ENCODE data around the gene TTLL5.
A peak's percentile ranks its signal among the peaks of the same experiment; 100 is the strongest.

The TTLL5 gene

GRCh38 chr14:75906228-75906627, 245.2 kb downstream of the TTLL5 start:
- peaks cover 5% of the 10 kb centered on the region for H3K79me1 ChIP-seq (replicated peaks; ENCODE audit: low read length, poor library complexity, severe bottlenecking)
- no peak overlapping the region for H3K27ac ChIP-seq (ENCODE audit: low read length, poor library complexity, severe bottlenecking)
- H3K18ac ChIP-seq (ENCODE audit: low read depth in 1 of 2, low read length in 2 of 2): no peak overlapping the region
- no peak overlapping the region for H2BK15ac ChIP-seq (ENCODE audit: low read depth, poor library complexity, severe bottlenecking)
- no peak for DNase-seq
- peaks cover 3% of the 10 kb centered on the region for H3K4me1 ChIP-seq (ENCODE audit: control insufficient read depth, insufficient read depth, low read depth, low read length)
- no peaks in the 10 kb centered on the region for H3K27me3 ChIP-seq (ENCODE audit: control insufficient read depth in 1 of 2, insufficient read depth in 1 of 2, low read length in 2 of 2)
- no peak overlapping the region for H3K4me2 ChIP-seq (ENCODE audit: low read length, poor library complexity, severe bottlenecking)
- H4K91ac ChIP-seq (ENCODE audit: low read length): no peak overlapping the region
- no peak overlapping the region for H2BK5ac ChIP-seq (ENCODE audit: low read depth, low read length, poor library complexity, severe bottlenecking)
- H3K9ac ChIP-seq (ENCODE audit: low read length): no peak overlapping the region
- no peak overlapping the region for H2AFZ ChIP-seq (ENCODE audit: low read depth, low read length)
- no peaks in the 10 kb centered on the region for H3K9me3 ChIP-seq (ENCODE audit: control insufficient read depth, low read length)
- peak overlapping the region; percentile 21 for H2AK5ac ChIP-seq (ENCODE audit: low read length, severe bottlenecking)
- H2BK120ac ChIP-seq (ENCODE audit: low read depth, low read length): no peak overlapping the region
- no peak overlapping the region for H3K23ac ChIP-seq (ENCODE audit: low read length in 2 of 2)
- no peak overlapping the region for H3K4ac ChIP-seq (ENCODE audit: low read depth in 1 of 2, low read length in 2 of 2)
- no peak overlapping the region for H2BK12ac ChIP-seq (ENCODE audit: low read length in 2 of 2)
- H3K4me3 ChIP-seq (ENCODE audit: insufficient read depth in 1 of 2, low read depth in 1 of 2, low read length in 2 of 2): no peak overlapping the region
- H3K36me3 ChIP-seq (ENCODE audit: control insufficient read depth in 1 of 2, insufficient read depth in 2 of 2, low read depth in 1 of 2, low read length in 2 of 2): peaks cover 7 to 11% of the 10 kb centered on the region in 2 experiments
- no peak overlapping the region for H4K8ac ChIP-seq (ENCODE audit: low read length)
- H3K14ac ChIP-seq (ENCODE audit: low read length in 2 of 2): no peak overlapping the region
- WGBS: 100% methylated on average over 1 of the region's 5 CpGs

- Histone ChIP-seq H3K4me1 (ENCODE audit: control insufficient read depth, insufficient read depth, low read depth, low read length) (peaks cover 3% of the 10 kb centered on the region), H3K4ac (ENCODE audit: low read depth in 1 of 2, low read length in 2 of 2) (no peak overlapping the region), H2AK5ac (ENCODE audit: low read length, severe bottlenecking) (no peak overlapping the region), H3K27ac (ENCODE audit: low read length, poor library complexity, severe bottlenecking) (no peak overlapping the region), H2BK120ac (ENCODE audit: low read depth, low read length) (no peak overlapping the region), H2BK12ac (ENCODE audit: low read length in 2 of 2) (no peak overlapping the region), H3K36me3 (ENCODE audit: control insufficient read depth in 1 of 2, insufficient read depth in 2 of 2, low read depth in 1 of 2, low read length in 2 of 2) (peaks cover 7 to 10% of the 10 kb centered on the region in 2 experiments), H3K9me3 (ENCODE audit: control insufficient read depth, low read length) (no peaks in the 10 kb centered on the region), H3K4me2 (ENCODE audit: low read length, poor library complexity, severe bottlenecking) (no peak overlapping the region), H3K18ac (ENCODE audit: low read depth in 1 of 2, low read length in 2 of 2) (no peak overlapping the region), H3K9ac (ENCODE audit: low read length) (no peak overlapping the region), H3K4me3 (ENCODE audit: insufficient read depth in 1 of 2, low read depth in 1 of 2, low read length in 2 of 2) (no peak overlapping the region), H4K91ac (ENCODE audit: low read length) (no peak overlapping the region), H2AFZ (ENCODE audit: low read depth, low read length) (no peak overlapping the region), H3K14ac (ENCODE audit: low read length in 2 of 2) (no peak overlapping the region), H2BK5ac (ENCODE audit: low read depth, low read length, poor library complexity, severe bottlenecking) (no peak overlapping the region), H3K27me3 (ENCODE audit: control insufficient read depth in 1 of 2, insufficient read depth in 1 of 2, low read length in 2 of 2) (no peaks in the 10 kb centered on the region), H3K23ac (ENCODE audit: low read length in 2 of 2) (no peak overlapping the region), H2BK15ac (ENCODE audit: low read depth, poor library complexity, severe bottlenecking) (no peak overlapping the region), H3K79me1 (replicated peaks; ENCODE audit: low read length, poor library complexity, severe bottlenecking) (peaks cover 5% of the 10 kb centered on the region), H4K8ac (ENCODE audit: low read length) (no peak overlapping the region)
- WGBS: 95% methylated on average over 1 of the region's 4 CpGs
- peak; percentile 65 for DNase-seq
Measured at GRCh38 chr14:75906680-75907280, 245.7 kb downstream of the TTLL5 start.

- peaks cover 3 to 7% of the 10 kb centered on the region in 2 experiments for H3K36me3 ChIP-seq (ENCODE audit: control insufficient read depth in 1 of 2, insufficient read depth in 2 of 2, low read depth in 1 of 2, low read length in 2 of 2)
- WGBS: 97% methylated on average over 4 of the region's 4 CpGs
- H3K23ac ChIP-seq (ENCODE audit: low read length in 2 of 2): no peak overlapping the region
- H3K79me1 ChIP-seq (replicated peaks; ENCODE audit: low read length, poor library complexity, severe bottlenecking): peaks cover 7% of the 10 kb centered on the region
- no peak overlapping the region for H3K18ac ChIP-seq (ENCODE audit: low read depth in 1 of 2, low read length in 2 of 2)
- no peak for DNase-seq
- H2AFZ ChIP-seq (ENCODE audit: low read depth, low read length): no peak overlapping the region
- H3K14ac ChIP-seq (ENCODE audit: low read length in 2 of 2): no peak overlapping the region
- H3K27ac ChIP-seq (ENCODE audit: low read length, poor library complexity, severe bottlenecking): no peak overlapping the region
- no peak overlapping the region for H3K9ac ChIP-seq (ENCODE audit: low read length)
- H2BK120ac ChIP-seq (ENCODE audit: low read depth, low read length): no peak overlapping the region
- H2BK12ac ChIP-seq (ENCODE audit: low read length in 2 of 2): no peak overlapping the region
- no peaks in the 10 kb centered on the region for H3K27me3 ChIP-seq (ENCODE audit: control insufficient read depth in 1 of 2, insufficient read depth in 1 of 2, low read length in 2 of 2)
- no peak overlapping the region for H2BK15ac ChIP-seq (ENCODE audit: low read depth, poor library complexity, severe bottlenecking)
- no peak overlapping the region for H3K4ac ChIP-seq (ENCODE audit: low read depth in 1 of 2, low read length in 2 of 2)
- H4K8ac ChIP-seq (ENCODE audit: low read length): no peak overlapping the region
- no peak overlapping the region for H3K4me3 ChIP-seq (ENCODE audit: insufficient read depth in 1 of 2, low read depth in 1 of 2, low read length in 2 of 2)
- no peaks in the 10 kb centered on the region for H3K9me3 ChIP-seq (ENCODE audit: control insufficient read depth, low read length)
- H3K4me2 ChIP-seq (ENCODE audit: low read length, poor library complexity, severe bottlenecking): no peak overlapping the region
- no peak overlapping the region for H4K91ac ChIP-seq (ENCODE audit: low read length)
- H3K4me1 ChIP-seq (ENCODE audit: control insufficient read depth, insufficient read depth, low read depth, low read length): peaks cover 3% of the 10 kb centered on the region
- H2BK5ac ChIP-seq (ENCODE audit: low read depth, low read length, poor library complexity, severe bottlenecking): no peak overlapping the region
- no peak overlapping the region for H2AK5ac ChIP-seq (ENCODE audit: low read length, severe bottlenecking)
Measured at GRCh38 chr14:75907756-75908359, 246.8 kb downstream of the TTLL5 start.

GRCh38 chr14:75909630-75910029, 248.6 kb downstream of the TTLL5 start:
- H3K79me1 ChIP-seq (replicated peaks; ENCODE audit: low read length, poor library complexity, severe bottlenecking): peaks cover 7% of the 10 kb centered on the region
- peaks cover 3 to 7% of the 10 kb centered on the region in 2 experiments for H3K36me3 ChIP-seq (ENCODE audit: control insufficient read depth in 1 of 2, insufficient read depth in 2 of 2, low read depth in 1 of 2, low read length in 2 of 2)
- H3K23ac ChIP-seq (ENCODE audit: low read length in 2 of 2): no peak overlapping the region
- no peak overlapping the region for H2AK5ac ChIP-seq (ENCODE audit: low read length, severe bottlenecking)
- no peak overlapping the region for H3K27ac ChIP-seq (ENCODE audit: low read length, poor library complexity, severe bottlenecking)
- no peak overlapping the region for H2AFZ ChIP-seq (ENCODE audit: low read depth, low read length)
- no peak overlapping the region for H2BK120ac ChIP-seq (ENCODE audit: low read depth, low read length)
- DNase-seq: no peak
- no peak overlapping the region for H4K8ac ChIP-seq (ENCODE audit: low read length)
- H3K4ac ChIP-seq (ENCODE audit: low read depth in 1 of 2, low read length in 2 of 2): no peak overlapping the region
- no peak overlapping the region for H4K91ac ChIP-seq (ENCODE audit: low read length)
- no peak overlapping the region for H2BK5ac ChIP-seq (ENCODE audit: low read depth, low read length, poor library complexity, severe bottlenecking)
- H3K4me1 ChIP-seq (ENCODE audit: control insufficient read depth, insufficient read depth, low read depth, low read length): peaks cover 2% of the 10 kb centered on the region
- 100% methylated on average over 2 of the region's 3 CpGs for WGBS
- no peak overlapping the region for H3K4me3 ChIP-seq (ENCODE audit: insufficient read depth in 1 of 2, low read depth in 1 of 2, low read length in 2 of 2)
- no peak overlapping the region for H3K4me2 ChIP-seq (ENCODE audit: low read length, poor library complexity, severe bottlenecking)
- no peak overlapping the region for H3K18ac ChIP-seq (ENCODE audit: low read depth in 1 of 2, low read length in 2 of 2)
- no peak overlapping the region for H3K14ac ChIP-seq (ENCODE audit: low read length in 2 of 2)
- H2BK12ac ChIP-seq (ENCODE audit: low read length in 2 of 2): no peak overlapping the region
- no peaks in the 10 kb centered on the region for H3K27me3 ChIP-seq (ENCODE audit: control insufficient read depth in 1 of 2, insufficient read depth in 1 of 2, low read length in 2 of 2)
- H2BK15ac ChIP-seq (ENCODE audit: low read depth, poor library complexity, severe bottlenecking): no peak overlapping the region
- H3K9ac ChIP-seq (ENCODE audit: low read length): no peak overlapping the region
- no peaks in the 10 kb centered on the region for H3K9me3 ChIP-seq (ENCODE audit: control insufficient read depth, low read length)
